HG03108 (cell line): ENCODE data around the gene BST1.
A peak's percentile ranks its signal among the peaks of the same experiment; 100 is the strongest.

Source experiments
- ATAC-seq: cut with Tn5 transposase; IDR thresholded peaks from one replicate; pipeline ENCODE4 v1.9.1; 2021; ENCODE audit warnings: moderate library complexity; ENCODE audit not compliant: unreplicated experiment

Gene BST1

GRCh38 chr4:15676039-15676438 lies 26.8 kb upstream of the BST1 start:
- no peak for ATAC-seq

DNA sequence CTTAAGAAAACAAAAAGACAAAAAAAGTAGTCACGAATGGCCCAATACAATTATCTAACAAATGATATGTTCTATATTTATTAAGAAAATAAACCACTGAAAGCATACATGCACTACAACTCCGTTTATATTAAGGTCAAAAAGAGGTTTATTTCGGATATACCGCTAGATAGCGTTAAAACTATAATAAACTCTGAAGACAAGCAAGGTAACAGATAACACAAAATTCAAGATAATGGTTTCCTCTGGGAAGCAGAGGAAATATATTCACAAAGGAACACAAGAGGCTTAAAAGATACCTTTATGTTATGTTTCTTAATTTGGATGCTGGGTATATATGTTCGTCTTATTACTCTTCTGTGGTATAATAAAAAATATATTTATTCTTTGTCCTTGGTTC lies 26.0 kb upstream of the BST1 start:
- ATAC-seq = no peak

- no peak for ATAC-seq
Observed at GRCh38 chr4:15677507-15677988, 25.3 kb upstream of the BST1 start.

DNA sequence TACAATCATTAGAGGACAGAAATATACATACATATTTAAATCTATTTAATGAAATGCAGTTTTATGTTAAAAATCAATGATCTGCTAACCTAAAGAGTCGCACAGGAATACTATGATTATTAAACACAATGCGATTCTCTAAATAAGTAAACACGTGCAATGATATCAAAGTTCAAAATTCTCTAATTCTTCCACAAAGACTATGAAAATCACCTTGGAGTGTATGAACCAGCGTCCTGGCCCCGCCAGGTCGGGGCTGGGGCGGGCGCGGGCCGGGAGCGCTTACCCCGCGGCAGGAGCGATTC lies 21.8 kb upstream of the BST1 start:
- ATAC-seq = no peak

DNA sequence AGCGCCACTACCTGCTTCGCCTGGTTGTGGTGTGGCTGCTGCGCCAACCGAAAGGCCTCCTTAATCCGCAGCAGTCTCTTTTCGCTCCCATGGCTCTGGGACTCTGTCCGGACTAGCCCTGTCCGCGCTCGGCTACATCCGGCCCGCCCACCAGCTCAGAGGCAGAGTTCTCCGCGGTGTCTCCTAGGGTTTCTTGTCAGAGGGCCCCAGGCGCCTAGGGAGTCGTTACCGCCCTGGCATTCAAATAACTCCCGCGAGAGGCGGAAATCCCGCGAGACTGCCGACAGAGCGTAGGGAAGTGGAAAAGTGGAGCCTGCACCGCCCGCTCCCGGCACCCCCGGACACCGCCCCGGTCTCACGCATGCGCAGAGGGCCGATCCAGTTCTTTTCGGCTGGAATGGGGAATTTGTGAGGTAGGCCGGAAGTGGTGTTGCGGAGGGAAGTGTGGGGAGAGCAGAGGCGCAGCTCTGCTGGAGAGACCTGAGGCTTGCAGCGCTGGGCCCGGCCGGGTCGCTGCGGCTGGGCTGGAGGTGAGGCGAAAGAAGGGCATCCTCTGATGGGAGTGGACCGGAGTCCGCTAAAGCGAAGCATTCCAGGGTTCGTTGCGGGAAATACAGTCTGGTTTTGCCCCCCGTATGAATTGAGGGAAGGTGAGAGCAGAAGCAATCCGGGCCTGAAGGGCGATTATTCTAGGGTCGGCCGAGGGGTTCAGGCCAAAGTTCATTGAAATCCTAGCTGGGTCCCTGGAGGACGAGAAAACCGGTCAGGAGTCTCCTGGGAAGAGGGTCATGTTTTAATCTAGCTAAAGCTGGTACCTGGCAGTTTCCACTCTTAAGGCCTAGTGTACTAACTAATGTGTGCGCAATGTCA lies 21.3 kb upstream of the BST1 start, which contains the start of gene FAM200B:
Gene FAM200B (plus strand): TSS at position 456 of the 870 bp plus-strand sequence. CDS start 5,151 bp downstream, outside the sequence.
- peak; percentile 91 for ATAC-seq

- no peak for ATAC-seq
Observed at GRCh38 chr4:15682242-15683142, 20.4 kb upstream of the BST1 start.

GRCh38 chr4:15683143-15683495 lies 19.7 kb upstream of the BST1 start:
- no peak for ATAC-seq

DNA sequence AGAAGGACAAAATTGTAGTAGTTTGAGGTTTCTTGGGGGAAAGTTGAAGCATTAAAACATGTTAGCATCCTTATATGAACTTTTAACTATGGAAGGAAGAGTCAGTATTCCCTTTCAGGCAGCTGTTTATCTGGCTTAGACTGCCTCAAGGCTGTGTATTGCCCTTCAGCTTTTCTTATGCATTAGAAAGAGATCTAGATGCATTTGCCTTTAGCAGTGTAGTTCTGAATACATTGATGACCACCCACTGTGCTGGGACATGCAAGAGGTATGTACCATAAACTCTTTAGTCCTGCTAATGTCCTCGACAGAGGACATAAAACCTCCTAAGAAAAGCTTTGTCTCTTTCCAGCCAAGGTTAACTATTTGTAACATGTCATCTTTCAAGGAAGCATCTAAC lies 18.4 kb upstream of the BST1 start:
- ATAC-seq = no peak

DNA sequence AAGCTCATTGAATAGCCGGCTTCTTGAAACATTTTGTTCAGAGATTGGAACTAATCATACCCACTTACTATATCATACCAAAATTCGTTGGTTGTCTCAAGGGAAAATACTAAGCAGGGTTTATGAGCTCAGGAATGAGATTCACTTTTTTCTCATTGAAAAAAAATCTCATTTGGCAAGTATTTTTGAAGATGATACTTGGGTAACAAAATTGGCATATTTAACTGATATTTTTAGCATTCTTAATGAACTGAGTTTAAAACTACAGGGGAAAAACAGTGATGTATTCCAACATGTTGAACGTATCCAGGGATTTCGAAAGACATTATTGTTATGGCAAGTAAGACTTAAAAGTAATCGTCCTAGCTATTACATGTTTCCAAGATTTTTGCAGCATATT lies 14.8 kb upstream of the BST1 start:
- no peak for ATAC-seq

DNA sequence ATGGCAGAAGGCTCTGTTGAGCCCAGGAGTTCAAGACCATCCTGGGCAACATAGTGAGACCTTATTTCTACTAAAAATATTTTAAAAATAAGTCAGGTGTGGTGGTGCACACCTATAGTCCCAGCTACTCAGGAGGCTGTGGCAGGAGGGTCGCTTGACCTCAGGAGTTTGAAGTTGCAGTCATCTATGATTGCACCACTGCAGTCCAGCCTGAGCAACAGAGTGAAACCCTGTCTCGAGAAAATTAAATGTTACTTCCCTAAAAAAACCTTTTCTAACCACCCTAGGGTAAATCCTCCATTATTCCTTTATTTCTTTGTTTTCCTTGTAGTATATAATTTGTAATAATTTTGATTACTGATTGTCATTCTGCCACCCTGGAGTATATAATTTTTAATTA lies 13.3 kb upstream of the BST1 start:
- no peak for ATAC-seq

DNA sequence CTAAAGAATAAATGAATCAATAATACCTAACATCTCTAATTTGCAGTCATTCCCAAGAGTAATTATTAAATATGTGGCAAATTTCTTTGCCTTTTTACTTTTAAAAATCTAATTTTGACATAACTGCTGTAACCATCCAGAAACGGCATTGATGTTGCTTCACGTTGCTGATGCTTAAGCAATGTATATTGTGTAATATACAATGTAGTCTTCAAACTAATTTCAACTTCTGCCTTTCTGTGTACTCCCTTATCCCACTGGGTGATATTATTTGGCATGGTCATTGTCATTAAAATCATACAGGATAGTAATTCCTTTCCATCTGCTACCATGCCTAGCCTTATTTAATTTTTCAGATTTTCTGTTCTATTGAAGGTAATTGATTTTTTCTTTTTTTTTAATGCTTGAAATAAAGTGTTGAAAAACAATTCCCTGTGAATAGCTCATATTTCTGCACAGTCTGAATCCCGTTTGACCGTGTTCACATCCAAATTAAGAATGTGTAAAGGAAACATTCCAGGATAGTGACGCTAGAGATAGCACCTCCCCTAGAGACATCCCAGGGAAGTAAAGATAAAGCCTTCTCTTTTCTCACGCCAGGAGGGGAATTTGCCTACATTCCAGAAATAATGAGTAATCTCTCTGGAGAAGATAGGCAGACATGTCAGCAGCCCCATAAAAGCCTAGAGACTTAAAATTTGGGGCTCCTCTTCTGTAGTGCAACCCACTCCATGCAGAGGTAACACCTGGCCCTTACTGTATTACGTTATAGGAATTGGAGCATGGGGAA lies 12.7 kb upstream of the BST1 start:
- ATAC-seq = no peak

DNA sequence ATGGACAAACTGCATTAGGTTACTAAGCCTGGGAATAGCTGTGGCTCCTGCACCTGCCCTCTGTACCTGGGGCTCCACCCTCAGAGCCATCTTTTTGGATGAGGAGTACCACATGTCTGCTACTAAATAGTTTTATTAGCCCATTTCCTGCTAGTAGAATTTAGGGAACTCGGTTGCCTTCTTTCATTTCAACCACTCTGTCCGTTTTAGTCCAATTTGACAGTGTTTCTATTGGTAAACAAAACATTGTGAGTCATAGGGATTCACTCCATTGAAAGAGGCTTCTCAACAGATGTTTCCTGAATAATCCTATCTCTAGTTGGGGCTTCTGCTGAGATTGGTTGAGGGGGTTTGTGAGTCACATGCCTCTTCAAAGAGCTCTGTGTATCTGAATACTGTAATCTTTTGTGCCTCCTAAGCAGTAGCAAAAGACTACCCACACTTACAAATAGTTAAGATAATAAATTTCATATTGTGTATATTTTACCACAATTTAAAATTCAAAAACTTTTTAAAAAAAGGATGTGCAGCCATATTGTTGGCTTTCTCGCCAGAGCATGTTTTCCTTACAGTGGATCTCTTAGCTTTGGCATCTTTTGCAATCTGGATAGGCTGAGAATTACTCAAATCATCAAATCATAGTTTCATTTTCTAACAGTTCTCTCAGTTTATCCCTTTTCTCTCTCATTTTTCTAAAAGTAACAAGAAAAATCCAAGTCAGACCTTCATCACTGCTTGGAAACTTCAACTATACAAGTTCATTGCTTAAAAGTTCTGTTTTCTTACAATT lies 11.3 kb upstream of the BST1 start:
- no peak for ATAC-seq

DNA sequence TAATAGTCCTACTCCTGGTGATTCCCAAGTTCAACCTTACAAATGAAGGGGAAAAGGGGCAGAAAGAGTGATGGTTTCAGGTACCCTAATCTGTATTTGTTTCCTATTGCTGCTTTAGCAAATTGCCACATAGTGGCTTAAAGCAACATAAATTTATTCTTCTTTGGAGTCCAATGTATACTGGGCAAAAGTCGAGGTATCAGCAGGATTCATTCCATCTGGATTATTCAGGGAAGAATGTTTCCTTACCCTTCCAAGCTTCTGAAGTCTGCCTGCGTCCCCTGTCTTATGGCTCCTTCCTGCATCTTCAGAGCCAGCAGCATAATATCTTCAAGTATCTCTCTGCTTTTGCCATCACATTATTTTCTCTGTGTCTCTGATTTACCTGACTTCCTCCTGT lies 10.3 kb upstream of the BST1 start:
- ATAC-seq = no peak

DNA sequence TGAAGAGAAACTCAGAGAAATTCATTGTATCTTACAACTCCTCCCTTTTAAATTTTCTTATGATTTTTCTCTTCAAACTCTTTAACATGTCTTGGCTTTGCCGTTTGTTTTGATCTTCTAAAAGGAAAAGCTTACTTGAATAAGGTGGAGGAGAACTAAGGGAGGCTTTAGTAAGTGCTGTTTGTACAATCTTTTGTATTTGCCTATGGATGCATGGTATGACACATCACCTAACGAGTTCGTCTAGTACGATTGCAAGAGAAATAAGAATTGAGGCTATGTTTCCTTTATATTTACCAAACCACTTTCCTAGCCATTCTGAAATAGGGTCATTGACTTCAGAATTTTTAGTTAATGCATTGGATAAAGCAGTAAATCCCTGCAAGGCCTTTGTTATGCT lies 8.4 kb upstream of the BST1 start:
- ATAC-seq = no peak

GRCh38 chr4:15695240-15695699 lies 7.6 kb upstream of the BST1 start:
- ATAC-seq = no peak

GRCh38 chr4:15695729-15696128 lies 7.1 kb upstream of the BST1 start:
- ATAC-seq = no peak

DNA sequence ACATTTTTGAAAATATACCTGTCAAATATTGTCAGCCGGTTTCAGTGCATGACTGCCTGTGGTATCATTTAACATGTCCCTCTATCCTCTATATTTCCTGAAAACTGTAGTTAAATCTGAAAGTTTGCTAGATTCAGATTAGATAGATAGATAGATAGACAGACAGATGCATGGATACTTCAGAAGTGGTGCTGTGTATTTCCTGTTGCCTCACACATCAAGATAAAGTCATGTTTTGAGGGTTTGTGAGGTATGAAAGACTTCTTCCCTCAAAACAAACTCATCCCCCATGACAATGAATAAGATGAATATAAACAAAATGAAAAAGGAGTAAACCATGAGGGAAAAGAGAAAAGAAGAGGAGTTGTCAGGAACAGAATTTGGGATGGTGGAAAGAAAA lies 6.0 kb upstream of the BST1 start:
- ATAC-seq = no peak

GRCh38 chr4:15703439-15703838 lies 574 bp downstream of the BST1 start:
- ATAC-seq = no peak

DNA sequence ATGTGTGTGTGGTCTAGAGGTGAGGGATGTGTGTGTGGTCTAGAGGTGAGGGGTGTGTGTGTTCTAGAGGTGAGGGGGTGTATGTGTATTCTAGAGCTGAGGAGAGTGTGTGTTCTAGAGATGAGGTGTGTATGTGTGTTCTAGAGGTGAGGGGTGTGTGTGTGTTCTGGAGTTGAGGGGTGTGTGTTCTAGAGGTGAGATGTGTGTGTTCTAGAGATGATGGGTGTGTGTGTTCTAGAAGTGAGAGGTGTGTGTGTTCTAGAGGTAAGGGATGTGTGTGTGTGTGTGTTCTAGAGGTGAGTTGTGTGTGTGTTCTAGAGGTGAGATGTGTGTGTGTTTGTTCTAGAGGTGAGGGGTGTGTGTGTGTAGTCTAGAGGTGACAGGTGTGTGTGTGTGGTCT lies 1.3 kb downstream of the BST1 start:
- ATAC-seq = no peak

DNA sequence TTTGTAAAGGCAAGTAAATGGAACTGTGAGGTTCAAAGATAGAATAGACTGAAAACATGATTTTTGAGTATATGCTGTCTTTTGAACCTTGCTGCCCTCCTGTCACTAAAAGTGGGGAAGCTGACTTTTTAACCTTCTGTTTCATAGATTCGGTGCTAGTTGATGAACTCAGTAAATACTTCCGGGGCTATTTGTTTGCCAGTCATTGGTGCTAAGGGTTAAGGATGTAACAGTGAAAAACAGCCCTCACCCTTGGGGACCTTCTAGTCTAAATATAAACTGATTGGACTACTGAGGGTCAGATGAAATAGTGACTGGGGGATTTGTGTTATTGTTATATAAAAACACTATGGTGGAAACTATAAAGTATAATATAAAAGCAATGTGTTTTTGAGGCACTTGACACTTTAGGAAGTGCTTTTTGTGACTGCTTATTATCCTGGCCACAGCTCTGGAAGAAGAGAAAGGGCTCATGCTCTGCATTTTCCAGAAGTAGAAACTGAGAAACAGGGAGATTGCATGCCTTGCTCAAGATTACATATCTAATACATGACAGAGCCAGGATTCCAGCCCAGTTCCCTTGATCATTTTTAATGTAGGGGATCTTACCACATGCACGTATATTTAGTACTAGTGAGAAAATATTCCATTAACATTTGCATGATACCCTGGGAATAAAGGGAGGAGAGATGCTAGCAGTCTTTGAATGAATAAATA lies 3.9 kb downstream of the BST1 start:
- ATAC-seq = no peak
